Coronary artery (tissue), 2 donors: Measurements from ENCODE around the gene CDH13.

Experiments
- DNase-seq: peaks from one replicate; pipeline ENCODE4 v3.0.0-alpha.2; 2017; ENCODE audit warnings: low spot score
- H3K27ac ChIP-seq, 2 donors: fragments of 200-600 bp; sonication (generic); one replicate each; pipeline ENCODE4 v1.5.1; 2016 to 2019
- H3K4me3 ChIP-seq: fragments of 200-600 bp; sonication (generic); 2 replicates; pipeline ENCODE4 v1.5.1; 2016; ENCODE audit warnings: mild to moderate bottlenecking, moderate library complexity
- CTCF ChIP-seq: fragments of 200-600 bp; sonication (generic); IDR thresholded peaks from one replicate; pipeline ENCODE4 v1.5.1; 2019; ENCODE audit warnings: antibody characterized with exemption

Gene CDH13

GRCh38 chr16:83247767-83248372, 621.1 kb downstream of the CDH13 start:
- no peak overlapping the region for H3K4me3 ChIP-seq
- TF ChIP-seq CTCF: no peak
- H3K27ac ChIP-seq: no peak overlapping the region
- DNase-seq: no peak

DNA sequence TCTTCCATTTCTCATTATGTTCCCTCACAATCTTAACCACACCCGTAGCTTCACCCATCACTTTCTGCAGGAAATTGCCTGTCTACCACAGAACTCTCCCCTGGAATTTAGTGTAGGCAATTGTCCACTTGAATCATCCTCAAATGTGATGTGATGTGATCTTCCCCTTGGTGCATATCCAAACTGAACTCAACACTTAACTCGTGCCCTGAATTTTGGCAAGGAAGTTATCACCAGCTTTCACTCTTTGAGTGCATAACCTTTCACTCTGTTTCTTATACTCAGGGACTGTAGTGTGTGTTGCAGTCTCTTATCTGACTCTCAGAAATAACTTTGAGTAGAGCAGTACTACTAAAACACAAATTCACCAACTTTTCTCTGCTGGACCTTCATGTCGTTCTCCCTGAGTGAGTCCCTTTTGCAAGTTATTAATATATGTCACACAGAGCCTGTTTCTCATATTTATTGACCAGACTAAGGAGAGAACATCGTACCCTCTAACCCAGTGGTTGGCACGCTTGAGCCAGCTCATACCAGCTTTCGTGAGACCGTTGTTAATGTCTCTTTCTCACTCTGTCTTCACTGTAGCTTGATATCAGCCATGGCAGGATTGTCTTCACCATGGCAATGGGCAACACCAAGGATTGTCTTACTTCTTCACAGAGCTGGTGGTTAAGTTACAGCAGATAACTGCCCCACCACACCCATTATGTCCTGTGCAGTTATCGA, 622.1 kb downstream of the CDH13 start:
- no peak for DNase-seq
- Histone ChIP-seq H3K4me3 (no peak overlapping the region), H3K27ac (no peak overlapping the region)
- no peak for TF ChIP-seq CTCF

DNA sequence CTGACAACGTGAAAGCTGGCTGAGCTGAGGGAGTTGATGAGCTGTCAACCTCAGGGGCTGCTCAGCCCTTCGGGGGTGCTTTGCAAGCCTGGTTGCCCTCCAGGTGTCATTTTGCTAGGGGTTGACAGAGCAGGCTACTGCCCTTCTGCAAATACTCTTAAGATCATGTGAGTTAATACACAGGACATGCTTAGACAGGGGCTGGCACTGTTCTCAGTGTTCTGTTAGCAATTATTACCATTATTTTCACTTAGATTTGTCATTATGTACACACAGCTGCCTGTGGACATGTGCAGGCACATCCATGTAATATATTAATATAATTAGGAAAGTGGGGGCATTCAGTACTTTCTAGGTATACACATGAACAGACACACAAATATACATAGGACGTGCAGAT, 626.8 kb downstream of the CDH13 start:
- no peak overlapping the region for H3K4me3 ChIP-seq
- no peak overlapping the region for H3K27ac ChIP-seq
- no peak for TF ChIP-seq CTCF
- DNase-seq: no peak

DNA sequence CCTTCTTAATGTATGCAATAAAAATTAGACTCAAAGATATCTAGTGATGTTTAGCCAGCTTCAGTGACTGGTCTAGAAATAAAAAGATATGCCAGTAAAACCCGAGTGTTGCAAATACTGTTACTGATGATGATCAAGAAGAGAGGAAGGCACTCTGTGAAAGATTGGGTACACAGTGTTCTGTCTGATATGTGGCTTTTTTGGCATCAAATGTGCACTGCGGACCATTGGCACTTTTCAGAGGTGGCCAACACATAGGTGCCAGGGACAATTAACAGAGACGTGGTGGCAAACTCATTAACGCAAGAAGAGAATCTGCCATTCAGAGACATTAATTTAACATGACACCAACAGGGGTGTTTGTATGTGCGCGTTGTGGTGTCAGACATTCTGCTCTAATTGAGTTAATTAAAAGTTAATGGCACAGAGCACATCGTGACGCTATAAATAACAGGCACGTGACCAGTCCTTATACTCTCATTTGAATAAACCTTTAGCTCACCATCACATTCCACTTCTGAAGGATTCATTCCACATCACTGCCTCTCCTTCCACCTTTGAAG, 631.7 kb downstream of the CDH13 start:
- no peak overlapping the region for H3K27ac ChIP-seq

DNA sequence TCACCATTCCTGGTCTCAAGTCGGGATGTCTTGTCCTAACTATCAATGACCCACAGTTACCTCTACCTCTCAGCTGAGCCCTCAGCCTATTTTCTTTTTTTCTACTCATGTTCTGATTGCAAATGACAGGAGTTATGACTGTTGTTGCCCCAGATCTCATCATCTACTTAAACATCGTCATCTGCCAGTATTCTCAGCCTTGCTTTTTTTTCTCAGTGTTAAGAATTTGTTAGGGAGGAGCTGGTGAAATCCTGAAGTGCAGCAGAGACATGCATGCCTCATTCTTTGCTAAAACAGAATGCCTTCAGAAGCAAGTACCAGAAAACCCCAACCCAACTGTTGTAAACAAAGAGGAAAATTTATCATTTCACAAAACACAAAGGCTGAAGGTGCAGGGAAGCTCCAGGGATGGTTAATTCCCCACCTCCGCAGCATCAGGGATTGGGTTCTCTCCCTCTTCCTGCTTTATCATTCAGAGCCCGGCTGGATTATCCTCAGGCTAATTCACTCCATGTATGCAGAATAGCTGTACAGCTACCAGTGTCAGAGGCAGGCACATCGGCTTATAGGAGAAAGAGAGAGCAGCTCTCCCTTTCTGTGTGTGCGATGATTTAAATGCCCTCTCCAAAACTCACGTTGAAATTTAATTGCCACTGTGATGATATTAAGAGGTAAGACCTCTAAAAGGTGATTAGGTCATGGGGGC, 640.2 kb downstream of the CDH13 start:
- TF ChIP-seq CTCF: no peak
- Histone ChIP-seq H3K4me3 (no peak overlapping the region), H3K27ac (no peak overlapping the region)
- no peak for DNase-seq

More for the DNA sequence above, 631.7 kb downstream of the CDH13 start:
- TF ChIP-seq CTCF: no peak
- DNase-seq: no peak
- H3K4me3 ChIP-seq: no peak overlapping the region

- Histone ChIP-seq H3K4me3 (no peak overlapping the region), H3K27ac (no peak overlapping the region)
- DNase-seq: no peak
- no peak for TF ChIP-seq CTCF
Observed at GRCh38 chr16:83268169-83268568, 641.4 kb downstream of the CDH13 start.
